ENCODE measurements around the gene QSER1. TPM values are rescaled to one million over a fixed set of nuclear protein-coding genes. Genes with fewer than 3 reads are reported as not detected.

QSER1 gene
- total RNA-seq, 1 experiment from 2014 or later: 60.9 TPM

DNA sequence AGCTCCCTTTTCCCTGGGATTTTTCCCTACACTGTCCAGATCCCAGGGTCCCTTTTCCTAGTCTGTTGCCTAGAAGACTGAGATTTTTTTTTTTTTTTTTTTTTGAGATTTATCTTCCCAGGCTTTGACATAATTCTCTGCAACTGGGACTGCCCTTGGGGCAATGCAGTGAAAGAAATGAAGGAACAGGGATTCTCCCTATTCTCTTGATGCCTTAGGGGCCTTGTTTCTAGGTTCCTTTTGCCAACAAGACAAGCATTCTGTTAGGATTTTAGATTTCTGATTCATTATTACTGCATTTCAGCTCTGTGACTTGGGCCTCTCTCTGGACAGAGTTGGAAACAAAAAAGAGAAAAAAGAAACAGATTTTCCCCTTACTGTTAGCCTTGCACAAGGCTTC is 47.3 kb downstream of the QSER1 start:
- Histone ChIP-seq H3K27ac (ENCODE audit: low read length) (no peak overlapping the region), H4K20me1 (ENCODE audit: insufficient read depth, low read depth, low read length) (no peaks in the 10 kb centered on the region), H3K4me3 (ENCODE audit: low read length) (no peak overlapping the region), H3K9ac (ENCODE audit: low read length) (no peak overlapping the region), H3K4me1 (ENCODE audit: low read length) (peaks cover 18% of the 10 kb centered on the region), H3K36me3 (ENCODE audit: insufficient read depth, low read length) (peaks cover 51% of the 10 kb centered on the region), H3K4me2 (ENCODE audit: low read depth, low read length, poor library complexity, severe bottlenecking) (no peak overlapping the region), H3K79me2 (ENCODE audit: low read length) (peaks cover 60% of the 10 kb centered on the region), H3K27me3 (ENCODE audit: low read length) (no peaks in the 10 kb centered on the region), H3K9me3 (ENCODE audit: low read length) (no peaks in the 10 kb centered on the region), H3K9me2 (replicated peaks; ENCODE audit: insufficient read depth, low read length) (no peaks in the 10 kb centered on the region), H2AFZ (ENCODE audit: low read length) (no peak overlapping the region)
- DNase-seq: no peak

DNA sequence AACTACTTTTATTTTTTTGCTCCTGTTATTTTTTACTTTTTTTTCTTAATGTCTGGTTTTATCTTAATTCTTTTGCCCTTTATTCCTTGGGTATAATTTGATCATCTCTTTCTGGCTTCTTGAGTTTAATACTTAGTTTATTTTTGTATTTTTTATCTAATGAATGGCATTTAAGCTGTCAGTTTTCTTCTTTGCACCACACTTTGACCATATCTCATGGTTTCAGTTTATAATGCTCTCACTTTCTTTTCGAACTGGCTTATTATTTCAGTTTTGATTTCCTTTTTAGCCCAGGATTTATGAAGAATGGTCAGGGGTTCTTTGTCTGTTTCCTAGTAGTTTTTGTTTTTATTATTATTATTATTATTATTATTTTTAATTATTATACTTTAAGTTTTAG is 48.3 kb downstream of the QSER1 start:
- H3K27ac ChIP-seq (ENCODE audit: low read length): no peak overlapping the region
- H3K9ac ChIP-seq (ENCODE audit: low read length): no peak overlapping the region
- H3K4me3 ChIP-seq (ENCODE audit: low read length): no peak overlapping the region
- H4K20me1 ChIP-seq (ENCODE audit: insufficient read depth, low read depth, low read length): no peaks in the 10 kb centered on the region
- no peak overlapping the region for H3K4me2 ChIP-seq (ENCODE audit: low read depth, low read length, poor library complexity, severe bottlenecking)
- no peak for DNase-seq
- H2AFZ ChIP-seq (ENCODE audit: low read length): no peak overlapping the region
- peaks cover 41% of the 10 kb centered on the region for H3K36me3 ChIP-seq (ENCODE audit: insufficient read depth, low read length)
- H3K27me3 ChIP-seq (ENCODE audit: low read length): no peaks in the 10 kb centered on the region
- peaks cover 50% of the 10 kb centered on the region for H3K79me2 ChIP-seq (ENCODE audit: low read length)
- H3K4me1 ChIP-seq (ENCODE audit: low read length): peaks cover 14% of the 10 kb centered on the region
- H3K9me3 ChIP-seq (ENCODE audit: low read length): no peaks in the 10 kb centered on the region
- no peaks in the 10 kb centered on the region for H3K9me2 ChIP-seq (replicated peaks; ENCODE audit: insufficient read depth, low read length)

GRCh38 chr11:32947978-32948377 is 55.4 kb downstream of the QSER1 start:
- no peak overlapping the region for H3K4me3 ChIP-seq (ENCODE audit: low read length)
- H3K27ac ChIP-seq (ENCODE audit: low read length): no peak overlapping the region
- peaks cover 5% of the 10 kb centered on the region for H3K36me3 ChIP-seq (ENCODE audit: insufficient read depth, low read length)
- H3K9me2 ChIP-seq (replicated peaks; ENCODE audit: insufficient read depth, low read length): no peaks in the 10 kb centered on the region
- H3K79me2 ChIP-seq (ENCODE audit: low read length): peaks cover 51% of the 10 kb centered on the region
- no peak overlapping the region for H3K4me2 ChIP-seq (ENCODE audit: low read depth, low read length, poor library complexity, severe bottlenecking)
- H3K27me3 ChIP-seq (ENCODE audit: low read length): no peaks in the 10 kb centered on the region
- H3K9me3 ChIP-seq (ENCODE audit: low read length): no peaks in the 10 kb centered on the region
- no peak overlapping the region for H3K9ac ChIP-seq (ENCODE audit: low read length)
- H2AFZ ChIP-seq (ENCODE audit: low read length): no peak overlapping the region
- H4K20me1 ChIP-seq (ENCODE audit: insufficient read depth, low read depth, low read length): no peaks in the 10 kb centered on the region
- DNase-seq: no peak
- no peaks in the 10 kb centered on the region for H3K4me1 ChIP-seq (ENCODE audit: low read length)

GRCh38 chr11:32949739-32950138 is 57.1 kb downstream of the QSER1 start:
- Histone ChIP-seq H3K36me3 (ENCODE audit: insufficient read depth, low read length) (peaks cover 16% of the 10 kb centered on the region), H3K27me3 (ENCODE audit: low read length) (no peaks in the 10 kb centered on the region), H3K4me2 (ENCODE audit: low read depth, low read length, poor library complexity, severe bottlenecking) (no peak overlapping the region), H3K9me3 (ENCODE audit: low read length) (no peaks in the 10 kb centered on the region), H3K79me2 (ENCODE audit: low read length) (peaks cover 60% of the 10 kb centered on the region), H2AFZ (ENCODE audit: low read length) (no peak overlapping the region), H3K9me2 (replicated peaks; ENCODE audit: insufficient read depth, low read length) (no peaks in the 10 kb centered on the region), H3K4me3 (ENCODE audit: low read length) (no peak overlapping the region), H3K9ac (ENCODE audit: low read length) (no peak overlapping the region), H3K27ac (ENCODE audit: low read length) (no peak overlapping the region), H3K4me1 (ENCODE audit: low read length) (no peaks in the 10 kb centered on the region), H4K20me1 (ENCODE audit: insufficient read depth, low read depth, low read length) (no peaks in the 10 kb centered on the region)
- DNase-seq: no peak

- Histone ChIP-seq H3K4me2 (ENCODE audit: low read depth, low read length, poor library complexity, severe bottlenecking) (no peak overlapping the region), H4K20me1 (ENCODE audit: insufficient read depth, low read depth, low read length) (no peaks in the 10 kb centered on the region), H3K9me2 (replicated peaks; ENCODE audit: insufficient read depth, low read length) (no peaks in the 10 kb centered on the region), H3K9ac (ENCODE audit: low read length) (no peak overlapping the region), H3K27me3 (ENCODE audit: low read length) (no peaks in the 10 kb centered on the region), H3K27ac (ENCODE audit: low read length) (no peak overlapping the region), H3K36me3 (ENCODE audit: insufficient read depth, low read length) (peaks cover 18% of the 10 kb centered on the region), H2AFZ (ENCODE audit: low read length) (no peak overlapping the region), H3K4me3 (ENCODE audit: low read length) (no peak overlapping the region), H3K4me1 (ENCODE audit: low read length) (no peaks in the 10 kb centered on the region), H3K79me2 (ENCODE audit: low read length) (peaks cover 60% of the 10 kb centered on the region), H3K9me3 (ENCODE audit: low read length) (no peaks in the 10 kb centered on the region)
- DNase-seq: no peak
Observed at GRCh38 chr11:32952421-32952820, 59.8 kb downstream of the QSER1 start.

- H3K4me2 ChIP-seq (ENCODE audit: low read depth, low read length, poor library complexity, severe bottlenecking): no peak overlapping the region
- no peaks in the 10 kb centered on the region for H3K4me1 ChIP-seq (ENCODE audit: low read length)
- H3K4me3 ChIP-seq (ENCODE audit: low read length): no peak overlapping the region
- no peaks in the 10 kb centered on the region for H3K27me3 ChIP-seq (ENCODE audit: low read length)
- no peak for DNase-seq
- no peaks in the 10 kb centered on the region for H3K9me3 ChIP-seq (ENCODE audit: low read length)
- peaks cover 48% of the 10 kb centered on the region for H3K79me2 ChIP-seq (ENCODE audit: low read length)
- H3K27ac ChIP-seq (ENCODE audit: low read length): no peak overlapping the region
- no peaks in the 10 kb centered on the region for H3K9me2 ChIP-seq (replicated peaks; ENCODE audit: insufficient read depth, low read length)
- peaks cover 21% of the 10 kb centered on the region; the same call in 1 of the 2 replicates for H3K36me3 ChIP-seq (ENCODE audit: insufficient read depth, low read length)
- no peaks in the 10 kb centered on the region for H4K20me1 ChIP-seq (ENCODE audit: insufficient read depth, low read depth, low read length)
- H2AFZ ChIP-seq (ENCODE audit: low read length): no peak overlapping the region
- no peak overlapping the region for H3K9ac ChIP-seq (ENCODE audit: low read length)
Observed at GRCh38 chr11:32953700-32954099, 61.1 kb downstream of the QSER1 start.

GRCh38 chr11:32960553-32961164 is 68.0 kb downstream of the QSER1 start:
- DNase-seq: peak; percentile 86
- Histone ChIP-seq H3K9ac (ENCODE audit: low read length) (no peak overlapping the region), H3K4me3 (ENCODE audit: low read length) (no peak overlapping the region), H3K36me3 (ENCODE audit: insufficient read depth, low read length) (peaks cover 46% of the 10 kb centered on the region), H3K9me3 (ENCODE audit: low read length) (no peaks in the 10 kb centered on the region), H3K79me2 (ENCODE audit: low read length) (peaks cover 31% of the 10 kb centered on the region), H4K20me1 (ENCODE audit: insufficient read depth, low read depth, low read length) (no peaks in the 10 kb centered on the region), H3K27me3 (ENCODE audit: low read length) (no peaks in the 10 kb centered on the region), H3K4me2 (ENCODE audit: low read depth, low read length, poor library complexity, severe bottlenecking) (no peak overlapping the region), H3K4me1 (ENCODE audit: low read length) (no peaks in the 10 kb centered on the region), H2AFZ (ENCODE audit: low read length) (no peak overlapping the region), H3K27ac (ENCODE audit: low read length) (no peak overlapping the region), H3K9me2 (replicated peaks; ENCODE audit: insufficient read depth, low read length) (no peaks in the 10 kb centered on the region)

DNA sequence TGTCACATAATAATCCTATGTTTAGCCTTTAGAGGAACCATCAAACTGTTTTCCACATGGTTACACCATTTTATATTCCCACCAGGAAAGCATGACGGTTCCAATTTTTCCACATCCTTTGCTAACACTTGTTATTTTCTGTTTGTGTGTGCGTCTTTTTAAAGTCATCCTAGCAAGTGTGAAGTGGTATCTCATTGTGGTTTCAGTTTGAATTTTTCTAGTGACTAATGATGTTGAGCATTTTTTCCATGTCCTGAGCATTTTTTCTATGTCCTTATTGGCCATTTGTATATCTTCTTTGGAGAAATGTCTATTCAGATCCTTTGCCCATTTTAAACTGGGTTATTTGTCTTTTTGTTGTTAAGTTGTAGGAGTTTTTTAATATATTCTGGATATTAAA is 69.4 kb downstream of the QSER1 start:
- no peak overlapping the region for H3K27ac ChIP-seq (ENCODE audit: low read length)
- H4K20me1 ChIP-seq (ENCODE audit: insufficient read depth, low read depth, low read length): no peaks in the 10 kb centered on the region
- no peak overlapping the region for H2AFZ ChIP-seq (ENCODE audit: low read length)
- H3K36me3 ChIP-seq (ENCODE audit: insufficient read depth, low read length): peaks cover 57% of the 10 kb centered on the region
- H3K79me2 ChIP-seq (ENCODE audit: low read length): peaks cover 31% of the 10 kb centered on the region
- no peaks in the 10 kb centered on the region for H3K4me1 ChIP-seq (ENCODE audit: low read length)
- no peaks in the 10 kb centered on the region for H3K9me3 ChIP-seq (ENCODE audit: low read length)
- no peak overlapping the region for H3K4me2 ChIP-seq (ENCODE audit: low read depth, low read length, poor library complexity, severe bottlenecking)
- no peaks in the 10 kb centered on the region for H3K9me2 ChIP-seq (replicated peaks; ENCODE audit: insufficient read depth, low read length)
- no peaks in the 10 kb centered on the region for H3K27me3 ChIP-seq (ENCODE audit: low read length)
- no peak overlapping the region for H3K4me3 ChIP-seq (ENCODE audit: low read length)
- no peak for DNase-seq
- H3K9ac ChIP-seq (ENCODE audit: low read length): no peak overlapping the region

Measured in Karpas-422 (cell line).